Stimulated activated CD8-positive, alpha-beta memory T cell treated with anti-CD3 and anti-CD28 coated beads, Interleukin-15, amount 100 ng/mL, for 48 hours (primary cell): Measurements from ENCODE around the gene SLC2A9.

Source experiments
- DNase-seq, 2 donors: peaks; one replicate each; pipeline ENCODE4 v3.0.0-alpha.2; 2020; ENCODE audit warnings: low read depth in 2 of 2

The SLC2A9 gene

GRCh38 chr4:9893329-9894108 lies 127.8 kb downstream of the SLC2A9 start:
- no peak for DNase-seq

GRCh38 chr4:9891740-9892139 lies 129.6 kb downstream of the SLC2A9 start:
- no peak for DNase-seq

- no peak for DNase-seq
These were observed 130.2 kb downstream of the SLC2A9 start for GRCh38 chr4:9891056-9891455.

GRCh38 chr4:9889306-9889705 lies 132.0 kb downstream of the SLC2A9 start:
- no peak for DNase-seq

GRCh38 chr4:9885958-9886357 lies 135.3 kb downstream of the SLC2A9 start:
- DNase-seq, result no peak

GRCh38 chr4:9880406-9881197 lies 140.7 kb downstream of the SLC2A9 start:
- DNase-seq, result no peak

GRCh38 chr4:9877123-9877522 lies 144.2 kb downstream of the SLC2A9 start:
- DNase-seq, result no peak

GRCh38 chr4:9875516-9875915 lies 145.8 kb downstream of the SLC2A9 start:
- DNase-seq, result no peak

- DNase-seq, result no peak
These were observed 146.9 kb downstream of the SLC2A9 start for GRCh38 chr4:9874385-9874784.

GRCh38 chr4:9870165-9870790 lies 151.0 kb downstream of the SLC2A9 start:
- no peak for DNase-seq

- no peak for DNase-seq
These were observed 153.4 kb downstream of the SLC2A9 start for GRCh38 chr4:9867751-9868425.

GRCh38 chr4:9866931-9867330 lies 154.4 kb downstream of the SLC2A9 start:
- no peak for DNase-seq

GRCh38 chr4:9861561-9861960 lies 159.7 kb downstream of the SLC2A9 start:
- no peak for DNase-seq

- DNase-seq, result no peak
These were observed 161.5 kb downstream of the SLC2A9 start for GRCh38 chr4:9859810-9860209.

GRCh38 chr4:9849538-9849920 lies 171.8 kb downstream of the SLC2A9 start:
- DNase-seq, result no peak

GRCh38 chr4:9847968-9848748 lies 173.1 kb downstream of the SLC2A9 start:
- no peak for DNase-seq

GRCh38 chr4:9845791-9846493 lies 175.4 kb downstream of the SLC2A9 start:
- DNase-seq, result no peak

- no peak for DNase-seq
These were observed 180.2 kb downstream of the SLC2A9 start for GRCh38 chr4:9841072-9841471.

- DNase-seq, result no peak
These were observed 185.9 kb downstream of the SLC2A9 start for GRCh38 chr4:9835430-9835829.

GRCh38 chr4:9833421-9833820 lies 187.9 kb downstream of the SLC2A9 start:
- no peak for DNase-seq

- DNase-seq, result no peak
These were observed 188.7 kb downstream of the SLC2A9 start for GRCh38 chr4:9832640-9833039.
